Stimulated activated CD8-positive, alpha-beta memory T cell treated with anti-CD3 and anti-CD28 coated beads, Interleukin-7, amount 100 ng/mL, for 4 hours (primary cell): ENCODE measurements around the gene DUS3L.
"Not testable (repeated sequence)": the region's sequence is repeated elsewhere in the genome, so short reads cannot be mapped to it uniquely, and the experiment has no call there.

Experiments used
- DNase-seq, 2 donors: peaks; one replicate each; pipeline ENCODE4 v3.0.0-alpha.2; 2020; ENCODE audit warnings: low read depth in 2 of 2

The DUS3L gene

GRCh38 chr19:5799247-5800241 lies 8.6 kb upstream of the DUS3L start:
- no peak for DNase-seq

- DNase-seq, result no peak
Observed at GRCh38 chr19:5798244-5798643, 7.3 kb upstream of the DUS3L start.

GRCh38 chr19:5795382-5795919 lies 4.5 kb upstream of the DUS3L start:
- DNase-seq, result no peak

GRCh38 chr19:5793188-5793587 lies 2.2 kb upstream of the DUS3L start:
- no peak for DNase-seq

- DNase-seq, result no peak
Observed at GRCh38 chr19:5792224-5792623, 1.3 kb upstream of the DUS3L start.

GRCh38 chr19:5789886-5790558 lies 941 bp downstream of the DUS3L start:
- DNase-seq, result no peak

- DNase-seq, result no peak
Observed at GRCh38 chr19:5789351-5789761, 1.6 kb downstream of the DUS3L start.

- DNase-seq, result no peak
Observed at GRCh38 chr19:5788422-5788821, 2.5 kb downstream of the DUS3L start.

GRCh38 chr19:5787409-5788182 lies 3.4 kb downstream of the DUS3L start:
- DNase-seq, result no peak

- no peak for DNase-seq
Observed at GRCh38 chr19:5786593-5787408, 4.2 kb downstream of the DUS3L start.

GRCh38 chr19:5785423-5785822 lies 5.5 kb downstream of the DUS3L start:
- DNase-seq, result no peak

GRCh38 chr19:5784581-5785147 lies 6.3 kb downstream of the DUS3L start, which contains the start of gene PRR22:
Gene PRR22 (minus strand): TSS chr19:5784746. CDS start chr19:5784660, 86 bp downstream.
- DNase-seq, result no peak

GRCh38 chr19:5782945-5783919 lies 7.7 kb downstream of the DUS3L start:
- no peak for DNase-seq

GRCh38 chr19:5782322-5782721 lies 8.6 kb downstream of the DUS3L start:
- no peak for DNase-seq

GRCh38 chr19:5780916-5781315 lies 10.0 kb downstream of the DUS3L start:
- DNase-seq, result not testable (repeated sequence)

GRCh38 chr19:5778402-5778801 lies 12.6 kb downstream of the DUS3L start:
- no peak for DNase-seq

GRCh38 chr19:5775668-5776309 lies 15.2 kb downstream of the DUS3L start:
- DNase-seq, result no peak

- no peak for DNase-seq
Observed at GRCh38 chr19:5774921-5775320, 16.0 kb downstream of the DUS3L start.

- DNase-seq, result no peak
Observed at GRCh38 chr19:5773276-5773675, 17.7 kb downstream of the DUS3L start.
